GM18951 (cell line): ENCODE results near the gene CDH20.
"Not testable (repeated sequence)": the region's sequence is repeated elsewhere in the genome, so short reads cannot be mapped to it uniquely, and the experiment has no call there.

Experiments used
- POLR2A ChIP-seq: IDR thresholded peaks from 4 replicates; pipeline ENCODE4 v1.6.1; 2011; ENCODE audit warnings: mild to moderate bottlenecking; ENCODE audit not compliant: insufficient read length, insufficient read depth; ENCODE audit errors: extremely low read depth
- in situ Hi-C: fragments of 300-500 bp; cut with MboI; formaldehyde crosslinking; loops from one replicate; pipeline ENCODE4 v1.12.0; 2022; ENCODE audit warnings: low sequenced_read_pairs, mixed read lengths, inconsistent platforms; ENCODE audit not compliant: unreplicated experiment

The CDH20 gene

DNA sequence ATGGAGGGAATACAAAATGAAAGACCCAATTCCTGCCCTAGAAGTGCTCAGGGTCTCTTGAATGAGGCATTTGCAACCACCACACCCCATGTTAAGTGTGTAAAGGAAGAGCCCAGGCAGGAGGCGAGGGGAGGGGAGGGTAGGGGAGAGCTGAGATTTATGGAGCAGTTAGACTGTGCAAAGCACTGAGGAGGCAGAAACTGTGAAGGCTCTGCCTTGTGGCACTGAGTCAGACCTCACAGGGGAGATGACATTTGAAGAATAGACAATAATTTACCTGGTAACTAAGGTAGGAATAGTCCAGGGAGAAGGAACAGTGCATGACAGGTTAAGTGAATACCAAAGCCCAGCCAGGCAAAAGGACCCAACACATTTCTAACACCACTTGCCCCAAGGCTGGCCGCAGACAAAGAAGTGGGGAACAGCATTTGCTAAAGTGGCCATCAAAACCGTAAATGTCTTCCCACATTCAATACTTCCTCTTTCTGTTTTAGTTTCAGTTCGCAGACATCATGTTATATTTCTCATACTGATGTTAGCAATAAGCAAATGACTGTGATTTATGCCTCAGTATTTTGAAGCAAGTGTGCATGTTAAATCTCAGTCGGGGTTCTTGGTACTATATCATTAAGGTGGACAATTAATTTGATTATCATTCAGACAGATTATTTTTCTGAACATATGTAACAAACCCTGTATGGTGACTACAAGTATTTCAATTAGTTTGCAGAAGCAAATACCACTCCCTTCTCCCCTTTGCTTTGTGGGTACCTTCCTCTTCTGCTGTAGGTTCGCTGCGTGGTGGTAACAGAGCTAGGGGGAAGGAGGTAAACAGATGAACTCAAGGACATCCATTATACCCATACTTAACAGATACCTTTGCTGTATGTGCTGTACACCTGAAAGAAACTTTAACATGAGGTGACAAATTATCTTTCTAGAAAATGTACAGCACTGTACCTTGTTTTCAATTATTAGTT is 27.5 kb downstream of the CDH20 start:
- TF ChIP-seq POLR2A: no peak
- in situ Hi-C loops: no loop called here

DNA sequence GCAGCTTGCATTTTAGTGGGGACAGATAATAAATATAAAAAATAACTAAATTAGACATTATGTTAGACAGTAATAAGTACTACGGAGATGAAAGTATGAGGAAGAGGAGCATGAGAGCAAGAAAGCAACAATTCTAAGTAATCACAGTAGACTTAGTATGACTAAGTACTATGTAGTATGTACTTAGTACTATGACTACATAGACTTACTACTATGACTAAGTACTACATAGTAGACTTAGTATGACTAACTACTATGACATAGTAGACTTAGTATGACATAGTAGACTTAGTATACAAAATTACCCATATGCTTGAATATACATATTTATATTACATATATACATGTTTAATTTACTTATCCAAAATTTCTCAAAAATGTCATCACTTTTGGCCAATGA is 29.3 kb downstream of the CDH20 start:
- in situ Hi-C loops: no loop called here
- TF ChIP-seq POLR2A: no peak

DNA sequence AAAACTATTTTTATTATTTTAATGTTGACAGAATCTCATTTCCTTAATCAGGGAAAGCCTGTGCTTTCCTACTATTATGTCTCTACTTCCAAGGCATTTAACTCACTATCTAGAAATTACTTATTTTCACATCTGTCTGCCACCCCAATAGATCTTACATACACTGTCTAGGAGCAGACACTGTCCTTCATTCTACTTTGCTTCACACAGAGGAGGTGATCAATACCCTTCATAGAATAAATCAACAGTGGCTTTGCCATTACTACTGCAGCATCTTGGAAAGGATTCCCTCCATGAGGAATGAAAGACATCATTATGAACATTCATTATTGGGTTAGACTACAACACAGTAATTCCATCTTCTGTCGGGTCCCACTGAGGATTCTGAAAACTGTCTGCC is 31.7 kb downstream of the CDH20 start:
- no peak for TF ChIP-seq POLR2A

DNA sequence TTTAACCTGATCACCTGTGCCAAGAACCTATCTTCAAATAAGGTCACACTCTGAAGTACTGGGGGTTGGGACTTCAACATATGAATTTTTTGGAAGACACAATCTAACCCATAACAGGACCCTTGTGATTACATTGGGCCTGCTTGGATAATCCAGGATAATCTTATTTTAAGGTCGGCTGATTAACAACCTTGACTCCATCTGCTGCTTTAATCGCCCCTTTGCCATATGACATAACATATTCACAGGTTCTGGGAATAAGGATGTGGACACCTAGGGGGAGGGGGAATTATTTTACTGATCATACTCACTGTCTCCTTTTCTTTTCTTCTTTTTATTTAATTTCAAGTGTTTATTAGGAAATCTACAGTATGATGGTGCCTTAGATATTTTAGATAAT is 34.8 kb downstream of the CDH20 start:
- in situ Hi-C loops: no loop called here
- no peak for TF ChIP-seq POLR2A

More for the DNA sequence above, 31.7 kb downstream of the CDH20 start:
- in situ Hi-C loops: no loop called here

DNA sequence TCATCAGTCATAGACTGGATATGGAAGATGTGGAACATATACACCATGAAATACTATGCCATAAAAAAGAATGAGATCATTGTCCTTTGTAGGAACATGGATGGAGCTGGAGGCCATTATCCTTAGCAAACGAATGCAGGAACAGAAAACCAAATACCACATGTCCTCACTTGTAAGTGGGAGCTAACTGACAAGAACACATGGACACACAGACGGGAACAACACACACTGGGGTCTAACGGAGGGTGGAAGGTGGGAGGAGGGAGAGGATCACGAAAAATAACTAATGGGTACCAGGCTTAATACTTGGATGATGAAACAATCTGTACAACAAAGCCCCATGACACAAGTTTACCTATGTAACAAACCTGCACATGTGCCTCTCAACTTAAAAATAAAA is 36.4 kb downstream of the CDH20 start:
- in situ Hi-C loops: not testable (repeated sequence)

DNA sequence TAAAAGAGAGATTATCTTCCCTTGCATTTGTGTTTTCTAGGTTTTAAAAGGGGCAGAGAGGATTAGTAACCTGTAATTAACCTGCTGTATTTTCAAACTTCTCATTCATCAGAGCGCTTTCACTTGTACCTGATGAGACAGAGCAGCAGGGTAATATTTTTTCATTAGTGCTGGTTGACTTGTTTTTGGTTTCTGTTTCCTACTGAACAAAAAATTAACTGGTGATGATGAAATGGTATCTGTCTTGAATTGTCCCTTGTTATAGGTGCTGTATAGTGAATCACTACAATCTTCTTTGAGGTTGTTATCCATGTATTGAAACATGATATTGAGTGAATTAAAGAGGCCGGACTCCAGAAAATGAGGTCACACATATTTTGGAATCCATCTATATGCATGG is 37.9 kb downstream of the CDH20 start:
- in situ Hi-C loops: no loop called here
- no peak for TF ChIP-seq POLR2A

DNA sequence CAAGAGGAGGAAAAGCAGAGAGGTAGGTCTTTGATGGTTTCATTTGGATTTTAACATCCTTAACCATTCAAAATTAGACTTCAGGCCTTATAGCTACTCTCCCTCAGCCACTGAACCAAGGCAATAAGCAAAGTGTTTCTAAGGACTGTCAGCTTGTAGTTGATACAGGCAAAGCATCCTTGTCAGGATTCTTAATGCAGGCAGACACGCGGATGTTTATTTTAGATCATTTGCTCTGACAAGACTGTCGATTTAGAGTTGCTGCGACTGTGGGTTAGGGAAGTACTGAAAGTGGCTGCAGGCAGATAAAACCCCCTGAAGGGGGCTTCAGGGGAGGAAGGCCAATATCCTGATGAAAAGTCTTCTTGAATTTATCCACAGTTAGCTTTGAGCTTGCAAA is 46.6 kb downstream of the CDH20 start:
- TF ChIP-seq POLR2A: no peak
- in situ Hi-C loops: no loop called here

DNA sequence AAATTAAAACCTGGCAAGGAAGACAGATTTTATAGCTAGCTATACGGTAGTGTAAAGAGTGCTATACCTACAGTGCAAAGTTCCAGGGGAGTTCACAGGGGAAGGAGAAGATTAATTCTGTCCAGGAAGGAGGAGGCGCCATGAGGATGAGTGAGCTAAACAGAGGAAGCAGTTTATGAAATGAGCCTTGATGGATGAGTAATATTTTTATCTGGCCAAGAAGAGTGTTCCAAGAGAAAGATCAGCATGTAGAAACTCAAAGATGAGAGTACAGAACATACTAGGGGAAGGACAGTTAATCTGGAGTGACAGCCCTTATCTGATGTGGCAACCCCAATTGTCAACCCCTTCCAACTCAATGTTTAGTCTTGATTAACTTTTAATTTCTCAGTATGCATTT is 54.8 kb downstream of the CDH20 start:
- TF ChIP-seq POLR2A: no peak
- in situ Hi-C loops: no loop called here

DNA sequence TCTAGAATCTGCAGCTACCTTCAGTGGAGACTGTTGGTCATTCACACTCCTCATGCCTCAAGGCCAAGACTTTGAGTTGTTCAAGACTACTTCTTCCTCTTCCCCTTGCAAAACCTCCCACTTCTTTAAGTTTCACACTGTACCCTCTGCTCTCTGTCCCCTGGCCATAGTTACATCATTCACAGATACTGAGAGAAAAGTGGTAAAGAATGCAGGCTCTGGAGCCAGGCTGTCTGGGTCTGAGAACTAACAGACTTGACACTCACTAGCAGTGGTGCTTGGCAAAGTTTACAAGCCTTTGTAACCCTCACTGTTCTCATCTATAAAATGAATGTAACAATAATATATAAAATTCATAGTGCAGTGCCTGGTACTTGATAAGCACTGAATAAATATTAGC is 61.8 kb downstream of the CDH20 start:
- in situ Hi-C loops: no loop called here
- no peak for TF ChIP-seq POLR2A

DNA sequence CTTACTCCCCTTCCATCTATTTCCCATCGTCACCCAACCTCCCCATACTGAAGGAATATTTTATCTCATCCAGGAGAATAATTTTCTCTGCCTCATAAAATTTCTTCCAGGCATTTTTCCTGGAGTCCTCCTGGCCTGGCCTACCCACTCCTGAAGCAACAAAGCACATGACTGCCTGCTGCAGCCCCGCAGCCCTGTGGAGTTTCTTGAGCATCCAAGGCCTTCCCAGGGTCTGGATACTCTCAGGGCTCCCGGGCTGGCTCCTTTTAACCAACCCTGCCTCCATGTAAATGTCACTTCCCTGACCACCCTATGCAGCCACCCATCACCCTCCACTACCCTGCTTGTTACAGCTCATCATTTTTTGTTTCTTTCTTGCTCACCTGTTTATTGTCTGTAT is 64.0 kb downstream of the CDH20 start:
- in situ Hi-C loops: no loop called here
- TF ChIP-seq POLR2A: no peak

DNA sequence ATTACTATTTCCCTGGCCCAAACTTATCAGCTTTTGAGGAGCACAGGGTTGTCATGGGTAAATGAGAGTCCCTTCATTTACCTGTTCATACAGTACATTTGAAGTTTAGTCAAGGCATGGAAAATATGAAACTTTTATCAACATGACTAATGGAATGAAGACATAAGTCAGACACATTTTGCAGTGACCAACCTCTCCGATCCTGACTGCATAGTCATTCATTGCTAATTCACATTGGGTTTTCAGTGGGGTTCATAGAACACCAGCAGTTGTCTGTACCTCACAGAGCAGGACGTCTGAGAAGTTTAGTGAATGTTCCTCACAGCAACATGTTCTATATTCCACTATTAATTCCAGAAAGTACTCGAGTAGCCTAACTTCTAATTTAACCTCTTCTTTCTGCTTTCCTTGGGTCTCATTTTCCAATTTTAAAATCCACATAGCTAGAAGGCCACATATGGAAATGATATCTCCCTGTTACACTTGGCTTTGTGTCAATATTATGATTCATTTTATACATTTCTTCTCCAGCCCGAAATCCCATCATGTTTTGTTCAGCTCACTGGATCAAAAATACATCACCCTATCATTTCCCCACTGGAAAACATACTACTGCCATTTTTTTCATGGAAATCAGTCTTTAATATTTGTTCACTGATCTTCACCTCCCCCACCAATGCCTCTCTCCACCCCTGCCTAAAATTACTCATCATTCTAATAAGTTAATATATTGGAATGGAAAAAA is 65.9 kb downstream of the CDH20 start:
- in situ Hi-C loops: no loop called here
- no peak for TF ChIP-seq POLR2A

DNA sequence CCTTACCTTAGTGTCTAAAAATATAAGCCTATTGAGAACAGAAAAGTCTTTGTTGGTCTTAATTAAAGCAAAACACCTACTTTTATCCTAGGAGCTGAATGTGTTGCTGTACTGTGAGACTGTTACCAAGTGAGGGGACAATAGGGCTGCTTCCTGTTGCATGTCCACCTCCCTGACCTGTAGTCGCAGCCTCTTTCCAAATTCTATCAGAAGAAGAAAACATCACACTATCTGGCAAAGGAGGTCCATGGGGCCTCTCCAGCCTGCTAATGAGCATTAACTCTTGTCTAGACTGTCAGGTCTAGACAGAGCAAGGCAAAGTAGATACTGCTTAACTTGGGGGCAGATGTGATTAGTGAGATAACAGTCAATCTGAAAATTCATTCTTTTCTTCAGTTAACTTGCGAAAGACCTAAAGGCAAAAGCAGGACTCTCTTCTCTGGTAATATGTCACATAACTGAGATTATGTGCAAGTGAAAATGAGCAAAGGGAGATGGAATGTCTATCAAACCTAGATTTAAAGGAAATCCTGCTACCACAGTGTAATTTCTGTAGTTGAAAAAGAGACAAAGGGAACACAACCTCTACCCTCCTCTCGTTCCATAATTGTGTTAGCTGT is 66.9 kb downstream of the CDH20 start:
- in situ Hi-C loops: no loop called here
- TF ChIP-seq POLR2A: no peak

DNA sequence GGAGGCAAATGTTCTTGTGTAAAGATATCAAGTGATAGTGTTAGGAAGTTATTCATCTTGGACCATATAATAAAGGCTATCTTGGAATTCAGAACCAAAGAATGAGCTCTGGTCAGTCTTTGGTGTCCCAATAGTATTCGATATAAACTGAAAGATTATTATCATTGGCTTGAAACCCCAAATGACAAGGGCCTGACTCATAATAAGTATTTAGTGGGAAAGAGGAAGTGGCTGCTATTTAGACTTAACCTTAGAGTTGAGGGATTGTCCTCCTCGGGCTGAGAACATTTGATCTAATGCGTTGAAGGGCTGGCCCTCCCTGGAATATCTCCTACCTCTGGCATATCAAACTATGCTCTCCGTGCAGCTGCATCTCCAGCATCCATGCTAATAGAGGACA is 67.5 kb downstream of the CDH20 start:
- no peak for TF ChIP-seq POLR2A
- in situ Hi-C loops: no loop called here
